Karpas-422 (cell line): ENCODE results near the gene CABCOCO1. TPM values are rescaled to one million over a fixed set of nuclear protein-coding genes. Genes with fewer than 3 reads are reported as not detected.
"Not testable (repeated sequence)": the region's sequence is repeated elsewhere in the genome, so short reads cannot be mapped to it uniquely, and the experiment has no call there.

ENCODE experiments used
- DNase-seq: peaks from one replicate; pipeline ENCODE4 v3.0.0-alpha.2; 2015
- H2AFZ ChIP-seq: fragments of 200-600 bp; sonication (generic); 2 replicates; pipeline ENCODE4 v1.6.1; 2014; ENCODE audit warnings: antibody characterized with exemption, low read length, mixed read lengths
- H3K27ac ChIP-seq: fragments of 200-600 bp; sonication (generic); 2 replicates; pipeline ENCODE4 v1.5.1; 2014; ENCODE audit warnings: mild to moderate bottlenecking, low read length, moderate library complexity
- H3K27me3 ChIP-seq: fragments of 200-600 bp; sonication (generic); 2 replicates; pipeline ENCODE4 v1.6.1; 2014; ENCODE audit warnings: low read length, mixed read lengths
- H3K36me3 ChIP-seq: fragments of 200-600 bp; sonication (generic); 2 replicates; pipeline ENCODE4 v1.6.1; 2014; ENCODE audit warnings: low read length, mixed read lengths; ENCODE audit not compliant: insufficient read depth
- H3K4me1 ChIP-seq: fragments of 200-600 bp; sonication (generic); 2 replicates; pipeline ENCODE4 v1.6.1; 2014; ENCODE audit warnings: mild to moderate bottlenecking, low read length, mixed read lengths
- H3K4me2 ChIP-seq: fragments of 200-600 bp; sonication (generic); 2 replicates; pipeline ENCODE4 v1.6.1; 2014; ENCODE audit warnings: low read length, low read depth, mild to moderate bottlenecking; ENCODE audit not compliant: poor library complexity, severe bottlenecking
- H3K4me3 ChIP-seq: fragments of 200-600 bp; sonication (generic); 2 replicates; pipeline ENCODE4 v1.5.1; 2014; ENCODE audit warnings: mild to moderate bottlenecking, antibody characterized with exemption, low read length, mixed read lengths
- H3K79me2 ChIP-seq: fragments of 200-600 bp; sonication (generic); 2 replicates; pipeline ENCODE4 v1.6.1; 2014; ENCODE audit warnings: mild to moderate bottlenecking, low read length, mixed read lengths
- H3K9ac ChIP-seq: fragments of 200-600 bp; sonication (generic); 2 replicates; pipeline ENCODE4 v1.6.0; 2014; ENCODE audit warnings: low read length
- H3K9me2 ChIP-seq: fragments of 200-600 bp; sonication (generic), shearing (Covaris generic); replicated peaks from 2 replicates; pipeline ENCODE4 v1.6.0; 2014; ENCODE audit warnings: mild to moderate bottlenecking, low read length, moderate library complexity; ENCODE audit not compliant: insufficient read depth
- H3K9me3 ChIP-seq: fragments of 300-700, 200-600 bp; sonication (generic); 2 replicates; pipeline ENCODE4 v1.6.1; 2014; ENCODE audit warnings: low read length, mixed read lengths
- H4K20me1 ChIP-seq: fragments of 200-600 bp; sonication (generic); 2 replicates; pipeline ENCODE4 v1.6.1; 2014; ENCODE audit warnings: mild to moderate bottlenecking, antibody characterized with exemption, low read length, low read depth; ENCODE audit not compliant: insufficient read depth
- total RNA-seq: library from RNA; depleted of rRNA; stranded (reverse); fragments of >200 nt; shearing (Covaris generic); gene quantifications from 2 replicates; pipeline ENCODE4 v1.2.3, GENCODE V29; 2014; ENCODE audit warnings: low replicate concordance

Gene CABCOCO1
- total RNA-seq, 1 experiment from 2014 or later: not detected

GRCh38 chr10:61705022-61705613, 42.4 kb downstream of the CABCOCO1 start:
- Histone ChIP-seq H3K4me3 (no peak overlapping the region), H2AFZ (no peak overlapping the region), H3K4me1 (no peaks in the 10 kb centered on the region), H3K79me2 (no peaks in the 10 kb centered on the region), H3K9ac (no peak overlapping the region), H3K27ac (no peak overlapping the region), H3K36me3 (no peaks in the 10 kb centered on the region), H3K9me3 (no peaks in the 10 kb centered on the region), H3K27me3 (no peaks in the 10 kb centered on the region), H3K9me2 (no peaks in the 10 kb centered on the region), H3K4me2 (no peak overlapping the region), H4K20me1 (no peaks in the 10 kb centered on the region)
- no peak for DNase-seq

- Histone ChIP-seq H3K36me3 (no peaks in the 10 kb centered on the region), H3K9me2 (no peaks in the 10 kb centered on the region), H2AFZ (no peak overlapping the region), H3K9ac (no peak overlapping the region), H3K9me3 (no peaks in the 10 kb centered on the region), H3K4me2 (no peak overlapping the region), H3K4me3 (no peak overlapping the region), H3K27me3 (no peaks in the 10 kb centered on the region), H4K20me1 (no peaks in the 10 kb centered on the region), H3K27ac (no peak overlapping the region), H3K4me1 (no peaks in the 10 kb centered on the region), H3K79me2 (no peaks in the 10 kb centered on the region)
- DNase-seq: no peak
Observed at GRCh38 chr10:61708846-61709245, 46.1 kb downstream of the CABCOCO1 start.

- not testable (repeated sequence) for H3K9ac ChIP-seq, H3K4me2 ChIP-seq, H4K20me1 ChIP-seq, H3K9me2 ChIP-seq, H3K79me2 ChIP-seq, H2AFZ ChIP-seq, H3K9me3 ChIP-seq, H3K27me3 ChIP-seq, DNase-seq, H3K4me3 ChIP-seq, H3K4me1 ChIP-seq, H3K36me3 ChIP-seq, H3K27ac ChIP-seq
Observed at GRCh38 chr10:61712105-61712504, 49.4 kb downstream of the CABCOCO1 start.

- not testable (repeated sequence) for H3K27ac ChIP-seq, H3K27me3 ChIP-seq, H4K20me1 ChIP-seq, H3K9me2 ChIP-seq, H3K36me3 ChIP-seq, DNase-seq, H3K4me3 ChIP-seq, H3K9ac ChIP-seq, H3K9me3 ChIP-seq, H3K79me2 ChIP-seq, H3K4me1 ChIP-seq, H2AFZ ChIP-seq, H3K4me2 ChIP-seq
Observed at GRCh38 chr10:61719475-61719874, 56.7 kb downstream of the CABCOCO1 start.

- Histone ChIP-seq H3K36me3 (no peaks in the 10 kb centered on the region), H3K79me2 (no peaks in the 10 kb centered on the region), H3K9me2 (no peaks in the 10 kb centered on the region), H2AFZ (no peak overlapping the region), H4K20me1 (no peaks in the 10 kb centered on the region), H3K9me3 (no peaks in the 10 kb centered on the region), H3K4me2 (no peak overlapping the region), H3K27me3 (no peaks in the 10 kb centered on the region), H3K9ac (no peak overlapping the region), H3K27ac (no peak overlapping the region), H3K4me1 (no peaks in the 10 kb centered on the region), H3K4me3 (no peak overlapping the region)
- no peak for DNase-seq
Observed at GRCh38 chr10:61719906-61720305, 57.2 kb downstream of the CABCOCO1 start.

GRCh38 chr10:61721431-61721830, 58.7 kb downstream of the CABCOCO1 start:
- Histone ChIP-seq H3K27ac (no peak overlapping the region), H3K9ac (no peak overlapping the region), H3K4me1 (no peaks in the 10 kb centered on the region), H3K9me2 (no peaks in the 10 kb centered on the region), H3K36me3 (no peaks in the 10 kb centered on the region), H4K20me1 (no peaks in the 10 kb centered on the region), H3K79me2 (no peaks in the 10 kb centered on the region), H3K27me3 (no peaks in the 10 kb centered on the region), H2AFZ (no peak overlapping the region), H3K9me3 (no peaks in the 10 kb centered on the region), H3K4me3 (no peak overlapping the region), H3K4me2 (no peak overlapping the region)
- no peak for DNase-seq

- H3K27me3 ChIP-seq, H3K4me2 ChIP-seq, H3K9me3 ChIP-seq: not testable (repeated sequence)
Observed at GRCh38 chr10:61725221-61725620, 62.5 kb downstream of the CABCOCO1 start.

GRCh38 chr10:61729596-61729995, 66.9 kb downstream of the CABCOCO1 start:
- no peaks in the 10 kb centered on the region for H4K20me1 ChIP-seq
- H3K79me2 ChIP-seq: no peaks in the 10 kb centered on the region
- no peak overlapping the region for H3K4me3 ChIP-seq
- DNase-seq: no peak
- no peaks in the 10 kb centered on the region for H3K9me2 ChIP-seq
- H3K27ac ChIP-seq: no peak overlapping the region
- no peak overlapping the region for H3K4me2 ChIP-seq
- no peaks in the 10 kb centered on the region for H3K9me3 ChIP-seq
- H3K36me3 ChIP-seq: no peaks in the 10 kb centered on the region
- H3K9ac ChIP-seq: no peak overlapping the region
- no peak overlapping the region for H2AFZ ChIP-seq
- no peaks in the 10 kb centered on the region for H3K4me1 ChIP-seq
- H3K27me3 ChIP-seq: no peaks in the 10 kb centered on the region; the same call in 1 of the 2 replicates

More at GRCh38 chr10:61725221-61725620, 62.5 kb downstream of the CABCOCO1 start:
- H3K79me2 ChIP-seq, H3K4me1 ChIP-seq, H4K20me1 ChIP-seq, H3K9me2 ChIP-seq, DNase-seq, H3K27ac ChIP-seq, H2AFZ ChIP-seq, H3K9ac ChIP-seq, H3K36me3 ChIP-seq, H3K4me3 ChIP-seq: not testable (repeated sequence)

- H3K4me2 ChIP-seq: no peak overlapping the region
- no peaks in the 10 kb centered on the region for H3K9me3 ChIP-seq
- H3K9ac ChIP-seq: no peak overlapping the region
- H3K79me2 ChIP-seq: no peaks in the 10 kb centered on the region
- H3K27ac ChIP-seq: no peak overlapping the region
- no peaks in the 10 kb centered on the region for H3K4me1 ChIP-seq
- no peaks in the 10 kb centered on the region for H3K9me2 ChIP-seq
- no peak for DNase-seq
- no peaks in the 10 kb centered on the region; the same call in 1 of the 2 replicates for H3K27me3 ChIP-seq
- H3K36me3 ChIP-seq: no peaks in the 10 kb centered on the region
- no peaks in the 10 kb centered on the region for H4K20me1 ChIP-seq
- no peak overlapping the region for H2AFZ ChIP-seq
- H3K4me3 ChIP-seq: no peak overlapping the region
Observed at GRCh38 chr10:61730671-61731070, 67.9 kb downstream of the CABCOCO1 start.
